K562 (cell line): ENCODE results near the gene GTF2H4. TPM values are rescaled to one million over a fixed set of nuclear protein-coding genes. Genes with fewer than 3 reads are reported as not detected.

Source experiments
- LARP7 ChIP-seq: fragments of 450-650 bp; IDR thresholded peaks from 2 replicates; pipeline ENCODE4 v1.6.1; 2016
- MAZ ChIP-seq, 2 experiments: fragments of 450-650 bp in 1 of 2; sonication (generic) in 1 of 2; formaldehyde crosslinking; IDR thresholded peaks in 1 of 2; conservative IDR thresholded peaks in 1 of 2; 2 replicates each; pipeline versions ENCODE4 v1.4.0 to v1.5.0; 2020; ENCODE audit warnings: mild to moderate bottlenecking in 1 of 2, missing genetic modification reagents in 1 of 2
- MTA1 ChIP-seq: fragments of 450-650 bp; IDR thresholded peaks from 2 replicates; pipeline ENCODE4 v1.6.1; 2017; ENCODE audit warnings: borderline replicate concordance
- NR2C1 ChIP-seq, 2 experiments: fragments of 450-650 bp; IDR thresholded peaks; 2 replicates each; pipeline ENCODE4 v1.6.1; 2017; ENCODE audit warnings: mild to moderate bottlenecking in 2 of 2, antibody characterized with exemption in 1 of 2, inconsistent platforms in 1 of 2, missing compliant biosample characterization in 1 of 2, missing genetic modification characterization in 1 of 2
- OTX1 ChIP-seq: fragments of 450-650 bp; formaldehyde crosslinking; IDR thresholded peaks from 2 replicates; pipeline ENCODE4 v1.4.0; 2022; ENCODE audit warnings: mild to moderate bottlenecking
- PTRF ChIP-seq: fragments of 450-650 bp; IDR thresholded peaks from 2 replicates; pipeline ENCODE4 v1.6.1; 2016; ENCODE audit warnings: mild to moderate bottlenecking, missing genetic modification characterization, missing compliant biosample characterization
- SIN3A ChIP-seq, 2 experiments: fragments of 150-350 bp in 1 of 2; IDR thresholded peaks; 2 replicates each; pipeline ENCODE4 v1.6.1; 2011 to 2016; ENCODE audit warnings: borderline replicate concordance in 2 of 2, low read depth in 2 of 2, low read length in 2 of 2, mild to moderate bottlenecking in 2 of 2, moderate library complexity in 2 of 2; ENCODE audit not compliant: control insufficient read depth in 1 of 2
- SP1 ChIP-seq: sonication (generic); formaldehyde crosslinking; IDR thresholded peaks from 2 replicates; pipeline ENCODE4 v1.8.1; 2022; ENCODE audit warnings: mild to moderate bottlenecking, missing genetic modification reagents
- SPI1 ChIP-seq: IDR thresholded peaks from 2 replicates; pipeline ENCODE4 v1.6.1; 2011; ENCODE audit warnings: low read depth, low read length, control low read depth, borderline replicate concordance
- SRF ChIP-seq, 2 experiments: fragments of 250-450, 450-650 bp in 1 of 2; sonication (Bioruptor Pico) in 1 of 2; sonication (generic) in 1 of 2; formaldehyde crosslinking; IDR thresholded peaks; 2 replicates each; pipeline versions ENCODE4 v1.5.0 to v1.5.1; 2020 to 2022; ENCODE audit warnings: mild to moderate bottlenecking in 1 of 2, missing genetic modification reagents in 1 of 2
- ZBED1 ChIP-seq: IDR thresholded peaks from 2 replicates; pipeline ENCODE4 v1.6.1; 2014
- ZNF263 ChIP-seq: sonication (generic); formaldehyde crosslinking; IDR thresholded peaks from 2 replicates; pipeline ENCODE4 v1.8.0; 2022; ENCODE audit warnings: mild to moderate bottlenecking, missing genetic modification reagents, borderline replicate concordance
- ZNF586 ChIP-seq: fragments of 450-650 bp; formaldehyde crosslinking; conservative IDR thresholded peaks from 2 replicates; pipeline ENCODE4 v1.4.0; 2020; ENCODE audit warnings: mild to moderate bottlenecking, moderate library complexity
- polyA plus RNA-seq, 8 experiments: library from polyadenylated mRNA; depleted of rRNA in 4 of 8; stranded (reverse) in 5 of 8; unstranded in 3 of 8; fragments of >200 nt; fragmentation: Nextera tagmentation in 2 of 8; fragmentation: Illumina TruSeq in 1 of 8; extraction: Ambion mirVana in 2 of 8; extraction: Trizol in 1 of 8; gene quantifications; 2 replicates each; pipeline versions ENCODE4 v1.2.1 to v1.2.3, GENCODE V29; 2011 to 2014; ENCODE audit warnings: inconsistent platforms in 1 of 8, missing spikeins in 1 of 8
- total RNA-seq, 7 experiments: library from RNA; depleted of rRNA in 6 of 7; stranded (reverse); fragments of >200 nt in 6 of 7; fragmentation: Illumina TruSeq in 2 of 7; extraction: Trizol in 2 of 7; gene quantifications; 2 replicates each; pipeline versions ENCODE4 v1.2.1 to v1.2.3, GENCODE V29; 2011 to 2021; ENCODE audit warnings: low replicate concordance in 1 of 7
- TF ChIP-seq, protein P1 (sequence below), 2 experiments: fragments of 450-650 bp in 1 of 2; IDR thresholded peaks; 2 replicates each; pipeline ENCODE4 v1.6.1; 2011 to 2017; ENCODE audit warnings: low read depth in 2 of 2, antibody characterized with exemption in 1 of 2, borderline replicate concordance in 1 of 2, low read length in 1 of 2, mild to moderate bottlenecking in 1 of 2, mixed read lengths in 1 of 2; ENCODE audit not compliant: control insufficient read depth in 1 of 2
- TF ChIP-seq, protein P2 (sequence below), 2 experiments: fragments of 150-350 bp in 1 of 2; IDR thresholded peaks; 2 replicates each; pipeline ENCODE4 v1.6.1; 2012 to 2016; ENCODE audit warnings: low read depth in 2 of 2, low read length in 2 of 2, mild to moderate bottlenecking in 1 of 2, moderate library complexity in 1 of 2
- TF ChIP-seq, protein P3 (sequence below): fragments of 250-450 bp; sonication (Bioruptor Pico); IDR thresholded peaks from 2 replicates; pipeline ENCODE4 v1.4.0; 2020; ENCODE audit warnings: mild to moderate bottlenecking
- TF ChIP-seq, protein P4 (sequence below): fragments of 250-450 bp; sonication (Bioruptor Pico); IDR thresholded peaks from 2 replicates; pipeline ENCODE4 v1.8.0; 2021; ENCODE audit warnings: moderate library complexity, mild to moderate bottlenecking, inconsistent platforms

Gene GTF2H4
- total and polyA plus RNA-seq, 9 of the 15 experiments (the other 6 are each of a cell fraction or from before 2014, with no cell fraction given), result 3.6 to 86.1 (median 39.6) TPM

DNA sequence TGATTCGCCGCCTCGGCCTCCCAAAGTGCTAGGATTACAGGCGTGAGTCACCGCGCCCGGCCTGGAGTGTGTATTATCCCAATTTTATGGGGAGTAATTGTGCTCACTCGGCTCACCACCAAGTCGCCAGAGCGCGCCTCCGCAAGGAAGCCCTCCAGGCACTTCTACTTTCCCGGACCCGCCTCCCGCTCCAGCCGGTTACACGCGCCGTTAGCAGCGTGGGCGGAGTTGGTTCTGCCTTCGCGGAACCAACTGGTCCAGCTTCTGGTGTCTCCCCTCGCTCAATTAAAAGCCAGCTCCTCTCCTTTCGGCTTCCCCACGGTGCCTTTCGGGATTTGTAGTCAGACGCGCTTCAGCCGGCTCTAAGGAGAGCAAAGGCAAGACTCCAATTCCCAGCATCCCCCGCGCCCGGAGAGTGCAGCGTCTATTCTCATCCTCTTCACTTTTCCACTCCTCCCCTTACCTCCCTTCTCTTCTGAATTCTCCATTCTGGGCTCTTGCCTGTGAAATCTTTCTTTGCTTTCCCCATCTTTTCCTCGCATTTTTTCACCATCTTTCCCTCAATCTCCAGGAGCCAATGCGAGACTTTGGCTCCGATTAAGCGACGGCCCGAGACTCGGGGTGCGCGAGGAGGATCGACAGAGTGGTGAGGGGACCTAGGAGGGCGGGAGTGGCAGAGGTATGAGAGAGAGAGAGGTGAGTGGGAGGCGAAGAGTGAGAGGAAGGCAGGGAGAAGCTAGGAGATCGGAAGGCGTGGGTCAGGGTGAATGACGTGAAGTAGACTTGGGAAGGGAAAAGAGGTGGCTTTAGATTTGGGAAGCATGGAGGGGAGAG is at the start of gene GTF2H4 (continued):
- TF ChIP-seq, protein P1, sequence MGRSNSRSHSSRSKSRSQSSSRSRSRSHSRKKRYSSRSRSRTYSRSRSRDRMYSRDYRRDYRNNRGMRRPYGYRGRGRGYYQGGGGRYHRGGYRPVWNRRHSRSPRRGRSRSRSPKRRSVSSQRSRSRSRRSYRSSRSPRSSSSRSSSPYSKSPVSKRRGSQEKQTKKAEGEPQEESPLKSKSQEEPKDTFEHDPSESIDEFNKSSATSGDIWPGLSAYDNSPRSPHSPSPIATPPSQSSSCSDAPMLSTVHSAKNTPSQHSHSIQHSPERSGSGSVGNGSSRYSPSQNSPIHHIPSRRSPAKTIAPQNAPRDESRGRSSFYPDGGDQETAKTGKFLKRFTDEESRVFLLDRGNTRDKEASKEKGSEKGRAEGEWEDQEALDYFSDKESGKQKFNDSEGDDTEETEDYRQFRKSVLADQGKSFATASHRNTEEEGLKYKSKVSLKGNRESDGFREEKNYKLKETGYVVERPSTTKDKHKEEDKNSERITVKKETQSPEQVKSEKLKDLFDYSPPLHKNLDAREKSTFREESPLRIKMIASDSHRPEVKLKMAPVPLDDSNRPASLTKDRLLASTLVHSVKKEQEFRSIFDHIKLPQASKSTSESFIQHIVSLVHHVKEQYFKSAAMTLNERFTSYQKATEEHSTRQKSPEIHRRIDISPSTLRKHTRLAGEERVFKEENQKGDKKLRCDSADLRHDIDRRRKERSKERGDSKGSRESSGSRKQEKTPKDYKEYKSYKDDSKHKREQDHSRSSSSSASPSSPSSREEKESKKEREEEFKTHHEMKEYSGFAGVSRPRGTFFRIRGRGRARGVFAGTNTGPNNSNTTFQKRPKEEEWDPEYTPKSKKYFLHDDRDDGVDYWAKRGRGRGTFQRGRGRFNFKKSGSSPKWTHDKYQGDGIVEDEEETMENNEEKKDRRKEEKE (IDR thresholded peaks at IDR 0.05; ENCODE audit: borderline replicate concordance in 1 of 2, control insufficient read depth in 1 of 2, low read depth in 2 of 2, low read length in 1 of 2), result peak in 1 of 2 experiments; percentile 97; a peak in 2 of 4 replicates
- TF ChIP-seq ZBED1, result no peak; the same call in 1 of the 2 replicates
- TF ChIP-seq ZNF263, result peak; percentile 69
- peak; percentile 88 to 94; a peak in 2 of 4 replicates for TF ChIP-seq SIN3A (IDR thresholded peaks at IDR 0.05; ENCODE audit: borderline replicate concordance in 2 of 2, control insufficient read depth in 1 of 2, low read depth in 2 of 2, low read length in 2 of 2)
- TF ChIP-seq NR2C1 (IDR thresholded peaks at IDR 0.05), result peak; percentile 89
- TF ChIP-seq NR2C1 (tag; IDR thresholded peaks at IDR 0.05), result peak; percentile 94
- peak; percentile 95 to 97 for TF ChIP-seq MAZ (CRISPR knock-in tag; conservative IDR thresholded peaks at IDR 0.05 in 1 of 2, IDR thresholded peaks at IDR 0.05 in 1 of 2)
- peak in 1 of 2 experiments; percentile 80; a peak in 2 of 4 replicates for TF ChIP-seq SRF (CRISPR knock-in tag; IDR thresholded peaks at IDR 0.05)
- TF ChIP-seq OTX1 (CRISPR knock-in tag), result peak; percentile 54
- no peak for TF ChIP-seq LARP7
- TF ChIP-seq SPI1, result peak; percentile 66
- TF ChIP-seq, protein P2, sequence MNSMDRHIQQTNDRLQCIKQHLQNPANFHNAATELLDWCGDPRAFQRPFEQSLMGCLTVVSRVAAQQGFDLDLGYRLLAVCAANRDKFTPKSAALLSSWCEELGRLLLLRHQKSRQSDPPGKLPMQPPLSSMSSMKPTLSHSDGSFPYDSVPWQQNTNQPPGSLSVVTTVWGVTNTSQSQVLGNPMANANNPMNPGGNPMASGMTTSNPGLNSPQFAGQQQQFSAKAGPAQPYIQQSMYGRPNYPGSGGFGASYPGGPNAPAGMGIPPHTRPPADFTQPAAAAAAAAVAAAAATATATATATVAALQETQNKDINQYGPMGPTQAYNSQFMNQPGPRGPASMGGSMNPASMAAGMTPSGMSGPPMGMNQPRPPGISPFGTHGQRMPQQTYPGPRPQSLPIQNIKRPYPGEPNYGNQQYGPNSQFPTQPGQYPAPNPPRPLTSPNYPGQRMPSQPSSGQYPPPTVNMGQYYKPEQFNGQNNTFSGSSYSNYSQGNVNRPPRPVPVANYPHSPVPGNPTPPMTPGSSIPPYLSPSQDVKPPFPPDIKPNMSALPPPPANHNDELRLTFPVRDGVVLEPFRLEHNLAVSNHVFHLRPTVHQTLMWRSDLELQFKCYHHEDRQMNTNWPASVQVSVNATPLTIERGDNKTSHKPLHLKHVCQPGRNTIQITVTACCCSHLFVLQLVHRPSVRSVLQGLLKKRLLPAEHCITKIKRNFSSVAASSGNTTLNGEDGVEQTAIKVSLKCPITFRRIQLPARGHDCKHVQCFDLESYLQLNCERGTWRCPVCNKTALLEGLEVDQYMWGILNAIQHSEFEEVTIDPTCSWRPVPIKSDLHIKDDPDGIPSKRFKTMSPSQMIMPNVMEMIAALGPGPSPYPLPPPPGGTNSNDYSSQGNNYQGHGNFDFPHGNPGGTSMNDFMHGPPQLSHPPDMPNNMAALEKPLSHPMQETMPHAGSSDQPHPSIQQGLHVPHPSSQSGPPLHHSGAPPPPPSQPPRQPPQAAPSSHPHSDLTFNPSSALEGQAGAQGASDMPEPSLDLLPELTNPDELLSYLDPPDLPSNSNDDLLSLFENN (IDR thresholded peaks at IDR 0.05; ENCODE audit: low read depth in 2 of 2, low read length in 2 of 2), result peak in 1 of 2 experiments; percentile 40; a peak in 1 of 4 replicates
- peak; percentile 79 for TF ChIP-seq MTA1
- TF ChIP-seq, protein P3, sequence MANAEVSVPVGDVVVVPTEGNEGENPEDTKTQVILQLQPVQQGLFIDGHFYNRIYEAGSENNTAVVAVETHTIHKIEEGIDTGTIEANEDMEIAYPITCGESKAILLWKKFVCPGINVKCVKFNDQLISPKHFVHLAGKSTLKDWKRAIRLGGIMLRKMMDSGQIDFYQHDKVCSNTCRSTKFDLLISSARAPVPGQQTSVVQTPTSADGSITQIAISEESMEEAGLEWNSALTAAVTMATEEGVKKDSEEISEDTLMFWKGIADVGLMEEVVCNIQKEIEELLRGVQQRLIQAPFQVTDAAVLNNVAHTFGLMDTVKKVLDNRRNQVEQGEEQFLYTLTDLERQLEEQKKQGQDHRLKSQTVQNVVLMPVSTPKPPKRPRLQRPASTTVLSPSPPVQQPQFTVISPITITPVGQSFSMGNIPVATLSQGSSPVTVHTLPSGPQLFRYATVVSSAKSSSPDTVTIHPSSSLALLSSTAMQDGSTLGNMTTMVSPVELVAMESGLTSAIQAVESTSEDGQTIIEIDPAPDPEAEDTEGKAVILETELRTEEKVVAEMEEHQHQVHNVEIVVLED (CRISPR knock-in tag), result peak; percentile 74
- TF ChIP-seq PTRF (tag), result peak; percentile 76; the same call in 1 of the 2 replicates
- no peak for TF ChIP-seq ZNF586
- TF ChIP-seq, protein P4, sequence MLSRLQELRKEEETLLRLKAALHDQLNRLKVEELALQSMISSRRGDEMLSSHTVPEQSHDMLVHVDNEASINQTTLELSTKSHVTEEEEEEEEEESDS (CRISPR knock-in tag), result no peak
- peak; percentile 91 for TF ChIP-seq SP1 (CRISPR knock-in tag)
